HG03520 (cell line): Measurements from ENCODE around the gene NDUFAF3.
"Not testable (repeated sequence)": the region's sequence is repeated elsewhere in the genome, so short reads cannot be mapped to it uniquely, and the experiment has no call there.

Source experiments
- ATAC-seq: cut with Tn5 transposase; IDR thresholded peaks from one replicate; pipeline ENCODE4 v1.9.1; 2021; ENCODE audit warnings: mild to moderate bottlenecking, moderate library complexity; ENCODE audit not compliant: unreplicated experiment

NDUFAF3 gene

DNA sequence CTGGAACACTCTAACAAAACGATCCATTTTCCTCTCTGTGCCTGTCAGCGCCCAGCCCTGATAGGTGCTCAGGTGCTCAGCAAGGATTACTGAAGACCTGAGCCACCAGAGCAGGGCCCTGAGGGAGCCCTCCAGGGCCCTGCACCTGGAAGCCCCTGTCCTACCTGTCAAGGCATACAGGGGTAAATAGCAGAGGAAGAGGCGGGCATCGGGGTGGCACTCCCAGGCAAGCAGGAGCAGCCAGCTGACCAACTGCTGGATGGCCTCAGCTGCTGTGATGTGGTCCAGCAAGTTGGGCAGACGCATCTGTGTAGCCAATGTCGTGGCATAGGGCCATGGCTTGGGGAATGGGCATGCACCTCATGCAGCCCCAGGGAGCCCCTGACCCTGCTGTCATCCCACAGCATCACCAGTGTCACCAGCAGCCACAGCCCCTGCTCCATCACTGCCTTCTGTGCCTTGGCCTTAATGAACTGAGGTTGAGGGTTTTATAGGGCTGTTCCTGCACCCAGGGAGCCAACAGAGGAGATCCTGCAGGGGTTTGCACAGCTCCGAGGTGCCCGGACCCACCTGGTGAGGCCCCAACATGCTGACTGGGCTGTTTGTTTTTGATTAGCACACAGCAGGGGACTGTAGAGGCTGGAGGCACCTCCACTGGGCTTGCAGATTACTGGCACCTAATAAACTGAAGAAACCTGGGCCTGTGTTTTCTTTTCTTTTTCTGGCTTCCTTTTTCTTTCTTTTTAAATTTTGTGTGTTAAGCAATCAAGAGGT, 22.6 kb upstream of the NDUFAF3 start:
- no peak for ATAC-seq

DNA sequence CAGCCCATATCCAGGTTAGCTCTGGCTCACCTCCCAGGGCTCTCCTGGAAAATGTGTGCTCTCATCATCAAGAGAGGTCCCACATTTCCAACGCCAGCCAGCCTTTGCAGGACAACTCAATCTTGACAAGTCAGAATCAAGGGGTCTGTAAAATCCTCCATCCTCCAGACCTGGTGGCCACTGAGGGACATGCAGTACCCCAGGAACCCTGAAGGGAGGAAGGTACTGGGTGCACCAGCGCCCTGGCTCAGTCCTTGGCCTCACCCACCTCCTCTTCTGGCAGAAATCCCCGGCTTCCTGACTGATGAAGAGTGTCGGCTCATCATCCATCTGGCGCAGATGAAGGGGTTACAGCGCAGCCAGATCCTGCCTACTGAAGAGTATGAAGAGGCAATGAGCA, 20.8 kb upstream of the NDUFAF3 start:
- ATAC-seq, result no peak

DNA sequence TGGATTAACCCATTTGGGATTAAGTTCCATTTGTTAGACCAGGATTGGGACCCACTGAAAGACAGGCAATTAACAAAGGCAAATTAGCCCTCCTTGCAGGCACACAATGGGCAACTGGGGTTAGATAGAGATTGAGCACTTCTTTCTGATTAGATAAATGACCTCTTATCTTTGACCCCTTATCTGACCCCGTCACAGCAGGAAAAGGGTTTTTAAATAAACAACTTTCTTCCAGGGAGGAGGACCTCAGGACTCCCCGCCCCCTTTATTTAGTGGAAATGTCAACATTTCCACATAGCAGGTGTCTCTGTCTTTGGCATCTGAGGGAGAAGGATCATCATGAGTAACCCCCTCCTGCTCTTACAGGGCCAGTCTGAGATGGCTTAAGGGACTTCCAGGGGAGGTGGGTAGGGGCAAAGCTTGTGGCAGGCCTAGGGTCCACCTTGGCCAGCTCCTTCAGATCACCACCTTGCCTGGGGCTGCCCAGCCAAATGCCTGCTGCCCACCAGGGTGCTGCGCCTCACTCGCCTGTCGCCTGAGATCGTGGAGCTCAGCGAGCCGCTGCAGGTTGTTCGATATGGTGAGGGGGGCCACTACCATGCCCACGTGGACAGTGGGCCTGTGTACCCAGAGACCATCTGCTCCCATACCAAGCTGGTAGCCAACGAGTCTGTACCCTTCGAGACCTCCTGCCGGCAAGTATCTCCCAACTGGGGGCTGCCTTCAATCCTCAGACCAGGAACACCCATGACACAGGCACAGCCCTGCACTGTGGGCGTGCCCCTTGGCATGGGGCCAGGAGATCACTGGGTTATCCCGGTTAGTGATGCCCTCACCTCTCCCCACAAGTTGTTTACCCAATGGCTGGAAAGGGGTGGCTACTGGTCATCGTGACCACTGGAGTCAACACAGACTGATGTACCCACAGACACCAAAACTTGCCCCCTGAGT, 17.3 kb upstream of the NDUFAF3 start:
- ATAC-seq, result no peak

DNA sequence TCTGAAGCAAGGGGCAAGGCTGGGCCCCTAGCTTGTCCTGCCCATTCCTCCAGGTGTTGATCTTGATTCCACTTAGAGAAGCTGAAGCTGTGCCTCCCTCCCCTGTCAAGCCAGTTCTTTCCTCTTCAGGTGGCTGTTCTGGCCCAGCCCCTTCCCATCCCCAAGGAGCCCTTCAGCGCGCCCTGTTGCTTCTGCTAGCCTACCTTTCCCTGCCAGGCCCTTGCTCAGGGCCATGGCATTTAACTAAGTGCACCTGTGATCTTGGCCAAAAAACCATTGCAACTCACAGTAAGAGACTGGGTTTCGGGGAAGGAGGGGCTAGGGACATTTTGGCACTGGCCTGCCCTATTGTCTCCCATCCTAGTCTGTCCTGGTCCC, 16.6 kb upstream of the NDUFAF3 start:
- no peak for ATAC-seq

DNA sequence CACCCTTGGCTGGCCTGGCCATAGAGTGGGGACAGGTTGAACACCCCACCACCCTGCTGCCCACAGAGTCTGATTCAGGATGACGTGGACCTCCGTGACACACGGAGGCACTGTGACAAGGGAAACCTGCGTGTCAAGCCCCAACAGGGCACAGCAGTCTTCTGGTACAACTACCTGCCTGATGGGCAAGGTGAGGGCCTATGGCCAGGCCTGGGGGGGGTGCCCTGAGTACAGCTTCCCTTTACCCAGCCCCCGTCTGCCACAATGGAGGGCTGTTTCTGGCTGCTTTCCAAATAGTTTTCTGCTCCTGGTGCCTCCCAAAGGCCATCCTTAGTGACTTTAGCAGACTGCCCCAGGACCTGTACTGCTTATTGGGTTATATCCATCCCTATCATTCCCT, 15.9 kb upstream of the NDUFAF3 start:
- ATAC-seq, result no peak

DNA sequence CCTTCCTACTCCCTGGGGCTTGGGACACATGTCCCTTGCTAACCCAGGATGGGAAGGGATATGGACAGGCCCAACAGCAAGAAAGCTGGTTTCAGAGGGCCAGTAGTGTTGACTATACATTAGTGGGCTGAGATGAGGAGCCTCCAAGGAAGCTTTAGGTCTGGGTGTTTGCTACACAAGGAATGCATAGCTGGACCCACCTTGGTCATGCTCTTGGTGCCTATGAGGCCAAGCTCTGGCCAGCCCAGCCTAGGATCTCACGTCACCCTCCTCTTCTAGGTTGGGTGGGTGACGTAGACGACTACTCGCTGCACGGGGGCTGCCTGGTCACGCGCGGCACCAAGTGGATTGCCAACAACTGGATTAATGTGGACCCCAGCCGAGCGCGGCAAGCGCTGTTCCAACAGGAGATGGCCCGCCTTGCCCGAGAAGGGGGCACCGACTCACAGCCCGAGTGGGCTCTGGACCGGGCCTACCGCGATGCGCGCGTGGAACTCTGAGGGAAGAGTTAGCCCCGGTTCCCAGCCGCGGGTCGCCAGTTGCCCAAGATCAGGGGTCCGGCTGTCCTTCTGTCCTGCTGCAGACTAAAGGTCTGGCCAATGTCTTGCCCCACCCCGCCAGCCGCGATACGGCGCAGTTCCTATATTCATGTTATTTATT, 15.4 kb upstream of the NDUFAF3 start:
- ATAC-seq, result no peak

DNA sequence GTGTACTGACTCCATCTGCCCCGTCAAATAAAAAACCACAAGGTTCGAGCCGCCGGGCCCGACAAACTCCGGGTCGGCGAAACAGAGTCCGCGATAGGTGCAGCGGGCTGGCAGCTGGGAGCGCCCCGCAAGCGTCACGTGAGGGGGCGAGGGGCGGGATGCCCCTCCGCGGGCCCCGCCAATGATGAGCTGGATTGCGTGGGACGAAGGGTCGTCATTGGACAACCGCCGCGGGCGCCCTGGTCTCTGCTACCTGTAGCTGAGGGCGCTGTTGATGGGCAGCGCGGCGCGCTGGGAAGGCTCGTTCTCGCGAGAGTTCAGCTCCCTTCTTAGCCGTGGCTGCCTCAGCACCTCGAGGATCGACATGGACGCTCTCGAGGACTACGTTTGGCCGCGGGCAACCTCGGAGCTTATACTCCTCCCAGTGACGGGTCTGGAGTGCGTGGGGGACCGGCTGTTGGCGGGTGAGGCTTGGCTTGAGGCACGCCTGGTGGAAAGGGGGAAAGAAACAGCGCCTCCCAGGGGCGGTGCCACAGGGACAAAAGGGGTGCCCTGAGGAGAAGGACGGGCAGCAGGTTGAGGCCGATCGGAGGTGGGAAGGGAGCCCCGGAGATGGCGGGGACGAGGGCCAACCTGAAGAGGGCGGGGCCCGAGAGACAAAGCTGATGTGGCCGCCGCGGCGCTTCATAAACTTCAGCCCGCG, 14.7 kb upstream of the NDUFAF3 start, which contains the start of gene WDR6:
Gene WDR6, plus strand, starts transcription at position 324 of the 703 bp plus-strand sequence. Its CDS starts 41 bp downstream, at position 365.
- peak; percentile 85 for ATAC-seq

DNA sequence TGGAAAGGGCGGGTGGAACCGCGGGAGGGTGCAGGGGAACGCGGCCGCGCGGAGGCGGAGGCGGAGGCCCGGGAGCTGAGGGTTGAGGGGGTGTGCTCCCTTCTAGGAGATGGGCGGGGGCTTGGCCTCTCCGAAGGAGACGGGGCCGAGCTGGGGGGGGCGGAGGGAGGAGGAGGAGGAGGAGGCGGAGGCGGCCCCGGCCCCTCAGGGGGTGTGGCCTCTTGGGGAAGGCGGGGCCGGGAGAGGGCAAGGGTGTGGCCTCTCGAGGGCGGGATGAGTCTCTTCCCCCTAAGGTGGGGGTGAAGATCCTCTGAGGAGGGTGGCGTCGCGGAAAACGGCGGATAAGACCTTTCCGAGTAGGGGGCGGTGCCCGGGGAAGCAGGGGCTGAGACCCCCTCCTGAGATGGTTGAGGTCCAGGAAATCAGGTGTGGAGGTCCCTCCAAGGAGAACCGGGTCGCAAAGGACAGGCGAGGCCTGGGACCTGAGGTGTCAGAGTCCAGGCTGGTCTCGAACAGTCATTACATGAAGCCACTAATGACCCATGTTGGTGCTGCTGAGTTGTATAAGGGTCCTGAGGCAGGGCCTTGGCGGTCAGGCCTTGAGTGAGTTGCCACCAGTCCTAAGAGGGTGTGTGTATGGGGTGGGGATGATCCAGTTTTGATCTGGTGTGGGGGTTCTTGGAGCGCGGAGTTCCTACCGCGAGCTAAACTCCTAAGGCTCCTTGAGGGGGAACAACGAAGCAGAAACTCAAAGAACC, 14.0 kb upstream of the NDUFAF3 start:
- peak; percentile 32 for ATAC-seq

DNA sequence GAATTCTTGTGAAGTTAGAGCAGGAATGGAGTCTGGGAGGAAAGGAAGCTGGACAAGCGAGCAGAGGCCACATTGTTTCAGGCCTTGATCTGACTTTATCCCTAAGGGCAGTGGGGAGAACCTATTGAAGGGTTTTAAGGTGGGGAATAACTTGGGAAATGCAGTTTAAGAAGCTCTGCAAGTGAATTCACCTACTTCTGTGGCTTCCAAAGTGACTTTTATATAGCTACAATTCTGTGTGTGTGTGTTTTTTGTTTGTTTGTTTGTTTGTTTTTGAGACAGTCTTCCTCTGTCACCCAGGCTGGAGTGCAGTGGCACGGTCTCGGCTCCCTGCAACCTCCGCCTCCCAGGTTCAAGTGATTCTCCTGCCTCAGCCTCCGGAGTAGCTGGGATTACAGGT, 13.3 kb upstream of the NDUFAF3 start:
- not testable (repeated sequence) for ATAC-seq

DNA sequence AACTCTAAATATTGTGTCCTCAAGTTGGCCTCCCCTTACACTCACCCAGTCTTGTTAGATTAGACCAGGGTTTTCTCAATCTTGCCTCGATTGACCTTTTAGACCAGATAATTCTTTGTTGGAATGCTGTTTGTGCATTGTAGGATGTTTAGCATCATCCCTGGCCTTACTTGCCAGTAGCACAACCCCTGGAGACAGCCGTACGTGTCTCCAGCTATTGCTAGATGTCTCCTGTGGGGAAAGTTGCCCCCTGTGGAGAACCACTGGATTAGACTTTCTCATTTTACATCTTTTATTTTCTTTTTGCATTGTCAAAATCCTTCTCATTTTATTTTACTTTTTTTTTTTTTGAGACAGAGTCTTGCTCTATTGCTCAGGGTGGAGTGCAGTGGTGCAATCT, 12.5 kb upstream of the NDUFAF3 start:
- no peak for ATAC-seq

DNA sequence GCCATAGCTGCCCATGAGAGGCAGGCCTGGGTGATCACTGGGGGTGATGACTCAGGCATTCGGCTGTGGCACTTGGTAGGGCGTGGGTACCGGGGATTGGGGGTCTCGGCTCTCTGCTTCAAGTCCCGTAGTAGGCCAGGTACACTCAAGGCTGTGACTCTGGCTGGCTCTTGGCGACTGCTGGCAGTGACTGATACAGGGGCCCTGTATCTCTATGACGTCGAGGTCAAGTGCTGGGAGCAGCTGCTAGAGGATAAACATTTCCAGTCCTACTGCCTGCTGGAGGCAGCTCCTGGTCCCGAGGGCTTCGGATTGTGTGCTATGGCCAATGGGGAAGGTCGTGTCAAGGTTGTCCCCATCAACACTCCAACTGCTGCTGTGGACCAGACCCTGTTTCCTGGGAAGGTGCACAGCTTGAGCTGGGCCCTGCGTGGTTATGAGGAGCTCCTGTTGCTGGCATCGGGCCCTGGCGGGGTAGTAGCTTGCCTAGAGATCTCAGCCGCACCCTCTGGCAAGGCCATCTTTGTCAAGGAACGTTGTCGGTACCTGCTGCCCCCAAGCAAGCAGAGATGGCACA, 9.4 kb upstream of the NDUFAF3 start:
- ATAC-seq, result no peak

DNA sequence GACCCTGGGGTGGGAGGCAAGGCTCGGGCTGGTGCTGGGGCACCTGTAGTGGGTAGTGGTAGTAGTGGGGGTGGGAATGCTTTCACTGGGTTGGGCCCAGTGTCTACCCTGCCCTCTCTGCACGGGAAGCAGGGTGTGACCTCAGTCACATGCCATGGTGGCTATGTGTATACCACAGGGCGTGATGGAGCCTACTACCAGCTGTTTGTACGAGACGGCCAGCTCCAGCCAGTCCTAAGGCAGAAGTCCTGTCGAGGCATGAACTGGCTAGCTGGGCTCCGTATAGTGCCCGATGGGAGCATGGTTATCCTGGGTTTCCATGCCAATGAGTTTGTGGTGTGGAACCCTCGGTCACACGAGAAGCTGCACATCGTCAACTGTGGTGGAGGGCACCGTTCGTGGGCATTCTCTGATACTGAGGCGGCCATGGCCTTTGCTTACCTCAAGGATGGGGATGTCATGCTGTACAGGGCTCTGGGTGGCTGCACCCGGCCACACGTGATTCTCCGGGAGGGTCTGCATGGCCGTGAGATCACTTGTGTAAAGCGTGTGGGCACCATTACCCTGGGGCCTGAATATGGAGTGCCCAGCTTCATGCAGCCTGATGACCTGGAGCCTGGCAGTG, 8.7 kb upstream of the NDUFAF3 start:
- no peak for ATAC-seq

DNA sequence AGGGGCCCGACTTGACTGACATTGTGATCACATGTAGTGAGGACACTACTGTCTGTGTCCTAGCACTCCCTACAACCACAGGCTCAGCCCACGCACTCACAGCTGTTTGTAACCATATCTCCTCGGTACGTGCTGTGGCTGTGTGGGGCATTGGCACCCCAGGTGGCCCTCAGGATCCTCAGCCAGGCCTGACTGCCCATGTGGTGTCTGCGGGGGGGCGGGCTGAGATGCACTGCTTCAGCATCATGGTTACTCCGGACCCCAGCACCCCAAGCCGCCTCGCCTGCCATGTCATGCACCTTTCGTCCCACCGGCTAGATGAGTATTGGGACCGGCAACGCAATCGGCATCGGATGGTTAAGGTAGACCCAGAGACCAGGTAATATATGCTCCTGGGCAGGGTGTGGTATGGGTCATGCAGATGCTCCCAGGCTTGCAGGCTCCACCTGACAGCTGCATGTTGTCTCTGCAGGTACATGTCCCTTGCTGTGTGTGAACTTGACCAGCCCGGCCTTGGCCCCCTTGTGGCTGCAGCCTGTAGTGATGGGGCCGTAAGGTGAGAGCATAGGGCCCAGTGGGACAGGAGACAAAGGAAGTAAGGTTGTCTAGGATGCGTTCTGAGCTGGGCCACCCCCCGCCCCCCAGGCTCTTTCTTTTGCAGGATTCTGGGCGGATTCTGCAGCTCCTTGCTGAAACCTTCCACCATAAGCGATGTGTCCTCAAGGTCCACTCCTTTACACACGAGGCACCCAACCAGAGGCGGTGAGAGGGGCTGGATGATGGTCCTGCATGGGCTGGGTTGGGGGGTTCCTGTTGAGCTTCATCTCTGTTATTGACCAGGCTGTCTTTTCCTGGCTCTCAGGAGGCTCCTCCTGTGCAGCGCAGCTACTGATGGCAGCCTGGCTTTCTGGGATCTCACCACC, 7.9 kb upstream of the NDUFAF3 start:
- no peak for ATAC-seq

DNA sequence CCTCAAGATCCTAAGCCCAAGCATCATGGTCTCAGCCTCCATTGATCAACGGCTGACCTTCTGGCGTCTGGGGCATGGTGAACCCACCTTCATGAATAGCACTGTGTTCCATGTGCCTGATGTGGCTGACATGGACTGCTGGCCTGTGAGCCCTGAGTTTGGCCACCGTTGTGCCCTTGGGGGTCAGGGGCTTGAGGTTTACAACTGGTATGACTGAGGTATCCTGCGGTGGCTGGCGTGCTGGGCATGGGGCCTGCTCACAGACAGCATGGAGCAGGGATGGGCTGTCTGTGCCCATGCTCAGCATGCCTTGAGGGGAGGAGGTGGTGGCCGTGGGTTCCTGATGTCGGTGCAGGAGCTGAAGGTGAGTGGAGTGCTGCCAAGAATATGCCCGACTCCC, 6.8 kb upstream of the NDUFAF3 start:
- no peak for ATAC-seq

DNA sequence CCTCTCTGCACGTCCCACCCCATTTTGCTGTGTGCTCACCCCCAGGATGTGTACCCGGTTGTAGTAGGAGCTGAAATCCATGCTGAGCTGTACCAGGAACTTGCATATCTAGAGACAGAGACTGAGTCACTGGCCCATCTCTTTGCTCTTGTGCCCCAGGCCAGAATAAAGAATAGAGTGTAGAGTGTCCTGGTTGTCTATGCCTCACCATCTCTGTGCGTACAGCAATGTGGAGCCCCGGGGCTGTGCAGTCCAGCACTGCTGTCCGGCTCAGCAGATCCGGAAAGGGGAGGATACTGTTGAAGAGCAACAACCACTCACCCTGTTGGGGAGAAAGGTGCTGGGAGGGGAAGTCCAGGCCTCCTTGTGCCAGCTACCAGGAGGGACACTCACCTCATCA, 6.2 kb upstream of the NDUFAF3 start:
- ATAC-seq, result no peak

DNA sequence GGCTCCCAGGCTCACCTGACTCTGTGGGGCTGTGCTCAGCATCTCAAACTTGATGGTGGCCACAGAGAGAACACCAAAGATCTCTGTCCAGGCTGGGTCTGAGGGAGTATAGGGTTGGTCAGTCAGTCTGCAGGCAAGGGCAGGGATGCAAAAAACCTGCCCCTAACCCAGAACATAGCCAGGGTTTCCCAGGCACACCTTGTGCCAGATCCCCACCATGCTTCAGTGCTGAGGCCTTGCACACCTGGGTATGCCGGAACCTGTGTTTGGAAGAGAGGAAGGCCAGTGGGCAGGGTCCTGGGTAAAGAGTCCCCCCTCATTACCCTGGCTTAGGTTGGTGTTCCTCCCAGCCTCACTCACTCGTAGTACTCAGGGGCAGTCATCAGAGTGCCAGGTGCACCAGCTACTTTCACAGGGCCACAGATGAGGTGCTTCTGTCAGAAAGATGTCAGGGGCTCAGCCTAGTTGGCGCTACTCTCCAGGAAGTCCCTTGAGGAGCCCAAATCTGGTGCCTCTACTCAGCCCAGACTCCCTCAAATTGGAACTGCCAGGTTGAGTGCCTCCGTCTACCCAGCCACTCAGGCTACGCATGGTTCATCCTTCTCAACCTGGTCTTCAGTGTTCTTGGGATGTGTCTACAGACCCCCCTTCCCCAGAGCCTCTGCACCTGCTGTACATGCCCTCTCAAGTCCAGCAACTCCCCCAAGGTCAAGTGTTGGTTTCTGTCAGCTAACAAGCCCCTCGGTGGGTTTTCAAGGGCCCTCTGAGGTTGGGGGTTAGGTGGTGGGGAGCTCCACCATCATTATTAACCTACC, 5.3 kb upstream of the NDUFAF3 start:
- no peak for ATAC-seq

DNA sequence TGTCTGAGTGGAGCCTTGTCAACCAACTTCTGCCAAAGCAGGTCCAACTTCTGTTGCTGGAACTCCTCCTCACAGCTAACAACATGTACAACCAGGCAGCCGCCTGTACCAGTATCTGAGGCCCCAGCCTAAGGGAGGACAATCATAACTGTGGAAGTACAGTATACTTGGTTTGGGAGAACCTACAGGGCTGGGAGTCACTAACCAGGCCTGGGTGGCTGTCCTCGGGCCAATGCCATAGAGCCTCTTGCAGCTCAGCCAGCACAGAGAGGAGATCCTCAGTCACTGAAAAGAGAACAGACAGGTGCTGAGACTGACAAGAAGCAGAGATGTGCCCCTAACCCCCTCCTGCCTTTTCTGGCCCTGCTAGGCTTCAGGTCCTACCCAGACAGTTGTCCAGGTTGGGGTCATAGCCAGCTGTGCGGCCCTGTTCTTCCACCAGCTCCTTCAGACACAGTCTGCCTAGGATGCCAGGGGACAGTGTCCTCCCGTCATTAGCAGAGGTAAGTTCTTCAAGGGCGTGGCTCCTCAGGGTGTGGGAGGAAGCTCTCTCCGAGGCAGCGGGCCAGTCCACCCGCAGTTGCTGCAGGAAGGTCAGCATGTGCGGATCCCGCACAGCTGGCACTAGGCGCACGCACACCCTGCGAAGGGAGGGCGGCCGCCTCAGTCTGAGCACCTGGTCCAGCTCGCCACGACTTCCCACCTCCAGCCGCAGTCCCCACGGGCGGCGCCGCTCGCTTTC, 4.5 kb upstream of the NDUFAF3 start:
- no peak for ATAC-seq
